ENCODE results near the gene TMEM9B.
"Not testable (repeated sequence)": the region's sequence is repeated elsewhere in the genome, so short reads cannot be mapped to it uniquely, and the experiment has no call there.

The TMEM9B gene

GRCh38 chr11:8964324-8965320 is at the start of gene TMEM9B:
Gene TMEM9B (minus strand): TSS chr11:8964442. CDS start chr11:8964313, 129 bp downstream.
- DNase-seq (ENCODE audit: low read depth in 2 of 2), result peak; percentile 43 to 52

- DNase-seq (ENCODE audit: low read depth in 2 of 2), result no peak
Measured at GRCh38 chr11:9013373-9013772, 49.1 kb upstream of the TMEM9B start.

GRCh38 chr11:9009538-9009937 is 45.3 kb upstream of the TMEM9B start:
- not testable (repeated sequence) for DNase-seq (ENCODE audit: low read depth in 2 of 2)

- no peak for DNase-seq (ENCODE audit: low read depth in 2 of 2)
Measured at GRCh38 chr11:9008661-9009060, 44.4 kb upstream of the TMEM9B start.

GRCh38 chr11:9008011-9008550 is 43.8 kb upstream of the TMEM9B start:
- DNase-seq (ENCODE audit: low read depth in 2 of 2), result no peak

GRCh38 chr11:9005087-9005486 is 40.8 kb upstream of the TMEM9B start:
- no peak for DNase-seq (ENCODE audit: low read depth in 2 of 2)

GRCh38 chr11:9004183-9004926 is 40.1 kb upstream of the TMEM9B start:
- no peak for DNase-seq (ENCODE audit: low read depth in 2 of 2)

GRCh38 chr11:9003573-9004182 is 39.4 kb upstream of the TMEM9B start, which contains the start of gene NRIP3:
Gene NRIP3 (minus strand): TSS chr11:9004001. CDS start chr11:9003935, 66 bp downstream.
- DNase-seq (ENCODE audit: low read depth in 2 of 2), result peak; percentile 43 to 55

GRCh38 chr11:9002920-9003572 is 38.8 kb upstream of the TMEM9B start:
- no peak for DNase-seq (ENCODE audit: low read depth in 2 of 2)

- no peak for DNase-seq (ENCODE audit: low read depth in 2 of 2)
Measured at GRCh38 chr11:9001736-9002135, 37.5 kb upstream of the TMEM9B start.

- DNase-seq (ENCODE audit: low read depth in 2 of 2), result no peak
Measured at GRCh38 chr11:8998017-8998416, 33.8 kb upstream of the TMEM9B start.

GRCh38 chr11:8997451-8997850 is 33.2 kb upstream of the TMEM9B start:
- no peak for DNase-seq (ENCODE audit: low read depth in 2 of 2)

GRCh38 chr11:8989453-8989852 is 25.2 kb upstream of the TMEM9B start:
- no peak for DNase-seq (ENCODE audit: low read depth in 2 of 2)

GRCh38 chr11:8988329-8989234 is 24.3 kb upstream of the TMEM9B start:
- no peak for DNase-seq (ENCODE audit: low read depth in 2 of 2)

GRCh38 chr11:8987446-8987845 is 23.2 kb upstream of the TMEM9B start:
- DNase-seq (ENCODE audit: low read depth in 2 of 2), result no peak

GRCh38 chr11:8986772-8987171 is 22.5 kb upstream of the TMEM9B start:
- not testable (repeated sequence) for DNase-seq (ENCODE audit: low read depth in 2 of 2)

- DNase-seq (ENCODE audit: low read depth in 2 of 2), result no peak
Measured at GRCh38 chr11:8985462-8985861, 21.2 kb upstream of the TMEM9B start.

- no peak for DNase-seq (ENCODE audit: low read depth in 2 of 2)
Measured at GRCh38 chr11:8983552-8983951, 19.3 kb upstream of the TMEM9B start.

GRCh38 chr11:8980485-8980884 is 16.2 kb upstream of the TMEM9B start:
- no peak for DNase-seq (ENCODE audit: low read depth in 2 of 2)

GRCh38 chr11:8979365-8979764 is 15.1 kb upstream of the TMEM9B start:
- not testable (repeated sequence) for DNase-seq (ENCODE audit: low read depth in 2 of 2)

Measured in stimulated activated CD8-positive, alpha-beta memory T cell treated with anti-CD3 and anti-CD28 coated beads, Interleukin-7, amount 100 ng/mL, for 1 hour (primary cell).